Smooth muscle cell (in vitro differentiated cells): ENCODE measurements around the gene EVX2. TPM values are rescaled to one million over a fixed set of nuclear protein-coding genes. Genes with fewer than 3 reads are reported as not detected.

ENCODE experiments used
- DNase-seq: peaks from one replicate; lab custom pipeline; 2025; ENCODE audit not compliant: unreplicated experiment; lab: John Stamatoyannopoulos, UW
- H2AFZ ChIP-seq: fragments of 200-600 bp; sonication (generic); 2 replicates; pipeline ENCODE4 v1.6.0; 2016; ENCODE audit warnings: antibody characterized with exemption, low read depth, mild to moderate bottlenecking
- H3F3A ChIP-seq: fragments of 200-600 bp; sonication (generic); 2 replicates; pipeline ENCODE4 v1.6.0; 2017; ENCODE audit warnings: antibody characterized with exemption, low read depth
- H3K27ac ChIP-seq: fragments of 200-600 bp; sonication (generic); 2 replicates; pipeline ENCODE4 v1.5.1; 2016; ENCODE audit warnings: low read depth, mild to moderate bottlenecking
- H3K27me3 ChIP-seq: fragments of 200-600 bp; sonication (generic); 2 replicates; pipeline ENCODE4 v1.6.1; 2016; ENCODE audit warnings: low read depth, mild to moderate bottlenecking
- H3K36me3 ChIP-seq: fragments of 200-600 bp; sonication (generic); 2 replicates; pipeline ENCODE4 v1.5.1; 2016; ENCODE audit warnings: low read depth
- H3K4me1 ChIP-seq: fragments of 200-600 bp; sonication (generic); 2 replicates; pipeline ENCODE4 v1.5.1; 2016; ENCODE audit warnings: low read depth
- H3K4me2 ChIP-seq: fragments of 200-600 bp; sonication (generic); 2 replicates; pipeline ENCODE4 v1.6.0; 2016; ENCODE audit warnings: mild to moderate bottlenecking
- H3K4me3 ChIP-seq: fragments of 200-600 bp; sonication (generic); 2 replicates; pipeline ENCODE4 v1.5.1; 2016; ENCODE audit warnings: mild to moderate bottlenecking
- H3K79me2 ChIP-seq: fragments of 200-600 bp; sonication (generic); 2 replicates; pipeline ENCODE4 v1.6.0; 2016; ENCODE audit warnings: low read depth, mild to moderate bottlenecking
- H3K9ac ChIP-seq: fragments of 200-600 bp; sonication (generic); 2 replicates; pipeline ENCODE4 v1.6.0; 2016; ENCODE audit warnings: low read depth
- H3K9me3 ChIP-seq: fragments of 200-600 bp; sonication (generic); replicated peaks from 2 replicates; pipeline ENCODE4 v1.5.1; 2016; ENCODE audit warnings: low read depth
- H4K20me1 ChIP-seq: fragments of 200-600 bp; sonication (generic); 2 replicates; pipeline ENCODE4 v1.6.0; 2016; ENCODE audit warnings: low read depth
- WGBS: methylation state at CpG from one replicate; pipeline ENCODE4 v1.1.7; 2016; ENCODE audit warnings: low lambda C conversion rate; 5-methylcytosine and 5-hydroxymethylcytosine counted together
- polyA plus RNA-seq: library from polyadenylated mRNA; unstranded; fragments of >200 nt; fragmentation: Nextera tagmentation; extraction: Ambion mirVana; gene quantifications from 2 replicates; pipeline ENCODE4 v1.2.1, GENCODE V29; 2016
- total RNA-seq: library from RNA; depleted of rRNA; stranded (reverse); fragments of >200 nt; gene quantifications from 2 replicates; pipeline ENCODE4 v1.2.3, GENCODE V29; 2014
- TF ChIP-seq, protein P1 (sequence below): fragments of 200-600 bp; sonication (generic); IDR thresholded peaks from 2 replicates; pipeline ENCODE4 v1.5.1; 2017; ENCODE audit warnings: borderline replicate concordance, mild to moderate bottlenecking, antibody characterized with exemption; ENCODE audit not compliant: insufficient read depth, poor library complexity, severe bottlenecking

Gene EVX2
- total and polyA plus RNA-seq, 2 experiments from 2014 or later: 0.04 TPM; not detected in 1

DNA sequence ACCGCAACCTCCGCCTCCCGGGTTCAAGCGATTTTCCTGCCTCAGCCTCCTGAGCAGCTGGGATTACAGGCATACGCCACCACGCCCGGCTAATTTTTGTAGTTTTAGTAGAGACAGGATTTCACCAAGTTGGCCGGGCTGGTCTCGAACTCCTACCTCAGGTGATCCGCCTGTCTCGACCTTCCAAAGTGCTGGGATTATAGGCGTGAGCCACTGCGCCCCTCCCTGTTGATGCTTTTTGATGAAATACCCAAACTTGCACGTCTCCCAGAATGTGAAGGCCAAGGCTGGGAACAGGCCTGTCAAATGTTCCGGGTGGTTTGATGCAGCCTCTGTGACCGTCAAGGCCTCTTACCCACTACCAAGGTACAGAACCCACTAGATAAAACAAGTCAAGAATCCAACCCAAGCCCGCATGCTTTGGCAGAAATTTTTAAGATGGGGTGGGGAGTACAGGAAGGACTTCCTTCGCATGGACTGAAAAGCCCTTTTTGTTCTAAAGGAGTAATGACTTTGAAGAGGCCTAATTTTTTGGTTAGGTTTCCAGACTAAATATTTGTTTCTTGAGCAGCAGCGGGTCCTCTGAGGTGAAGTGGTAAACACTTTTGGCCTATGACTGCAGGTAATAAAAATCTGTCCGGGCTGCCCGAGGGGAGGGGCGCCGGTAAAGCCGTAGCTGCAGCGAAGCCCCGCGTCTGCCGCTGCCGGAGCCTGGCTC, 3.7 kb upstream of the EVX2 start:
- H3K9ac ChIP-seq: no peak overlapping the region
- no peaks in the 10 kb centered on the region for H4K20me1 ChIP-seq
- no peak for DNase-seq
- no peaks in the 10 kb centered on the region for H3K79me2 ChIP-seq
- peaks cover 27% of the 10 kb centered on the region for H3K4me1 ChIP-seq
- 37% methylated on average over 29 of the region's 29 CpGs for WGBS
- peaks cover 100% of the 10 kb centered on the region for H3K27me3 ChIP-seq
- peak overlapping the region; percentile 85 for H3K4me2 ChIP-seq
- H3K36me3 ChIP-seq: no peaks in the 10 kb centered on the region
- no peak overlapping the region for H3K27ac ChIP-seq
- peak overlapping the region; percentile 71 for H2AFZ ChIP-seq
- H3K9me3 ChIP-seq: no peaks in the 10 kb centered on the region
- peak overlapping the region; percentile 50 for H3K4me3 ChIP-seq
- no peaks in the 10 kb centered on the region for H3F3A ChIP-seq
- TF ChIP-seq, protein P1, sequence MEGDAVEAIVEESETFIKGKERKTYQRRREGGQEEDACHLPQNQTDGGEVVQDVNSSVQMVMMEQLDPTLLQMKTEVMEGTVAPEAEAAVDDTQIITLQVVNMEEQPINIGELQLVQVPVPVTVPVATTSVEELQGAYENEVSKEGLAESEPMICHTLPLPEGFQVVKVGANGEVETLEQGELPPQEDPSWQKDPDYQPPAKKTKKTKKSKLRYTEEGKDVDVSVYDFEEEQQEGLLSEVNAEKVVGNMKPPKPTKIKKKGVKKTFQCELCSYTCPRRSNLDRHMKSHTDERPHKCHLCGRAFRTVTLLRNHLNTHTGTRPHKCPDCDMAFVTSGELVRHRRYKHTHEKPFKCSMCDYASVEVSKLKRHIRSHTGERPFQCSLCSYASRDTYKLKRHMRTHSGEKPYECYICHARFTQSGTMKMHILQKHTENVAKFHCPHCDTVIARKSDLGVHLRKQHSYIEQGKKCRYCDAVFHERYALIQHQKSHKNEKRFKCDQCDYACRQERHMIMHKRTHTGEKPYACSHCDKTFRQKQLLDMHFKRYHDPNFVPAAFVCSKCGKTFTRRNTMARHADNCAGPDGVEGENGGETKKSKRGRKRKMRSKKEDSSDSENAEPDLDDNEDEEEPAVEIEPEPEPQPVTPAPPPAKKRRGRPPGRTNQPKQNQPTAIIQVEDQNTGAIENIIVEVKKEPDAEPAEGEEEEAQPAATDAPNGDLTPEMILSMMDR: no peak

DNA sequence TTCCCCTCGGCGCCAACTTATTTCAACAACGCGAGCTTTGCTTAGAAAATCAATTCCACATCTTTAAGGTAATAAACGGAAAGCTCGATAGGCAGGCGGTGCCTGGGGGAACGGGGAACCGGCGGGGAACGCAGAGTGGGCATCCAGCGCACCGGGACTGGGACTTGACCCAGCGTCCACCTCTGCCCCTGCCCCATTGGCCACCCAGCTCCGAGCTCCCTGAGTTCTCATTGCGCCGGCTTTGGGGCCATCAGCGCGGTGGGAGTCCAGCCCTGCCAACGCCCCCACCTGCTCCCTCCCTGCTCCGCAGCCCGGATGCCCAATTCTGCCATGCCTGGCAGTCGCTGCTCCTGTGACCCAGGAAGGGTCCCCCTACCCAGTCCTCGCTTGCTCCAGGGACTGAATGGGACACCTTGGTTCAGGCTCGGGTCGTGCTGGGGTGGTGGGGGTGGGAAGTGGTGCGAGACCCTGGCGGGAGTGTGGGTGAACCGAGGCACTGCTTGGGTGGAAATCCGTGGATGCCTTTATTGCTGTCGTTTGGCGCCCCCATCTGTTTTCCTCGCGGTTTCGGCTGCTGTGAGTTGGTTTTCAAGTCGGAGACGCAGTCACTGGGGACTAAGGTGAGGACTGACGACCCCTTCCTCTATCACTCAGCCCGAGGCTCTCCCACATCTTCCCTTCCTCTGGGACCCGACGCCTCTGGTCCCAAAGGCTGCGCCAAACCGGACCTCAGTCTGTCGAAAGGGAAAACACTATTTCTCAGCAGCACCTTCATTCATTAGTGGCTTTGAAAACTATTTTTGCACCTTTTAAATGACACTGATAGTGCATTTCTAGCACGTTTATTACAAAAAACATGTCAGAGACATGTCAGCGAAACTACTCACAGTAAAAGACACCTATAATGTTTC, 2.4 kb upstream of the EVX2 start:
- peaks cover 27% of the 10 kb centered on the region for H3K4me1 ChIP-seq
- TF ChIP-seq, protein P1: peak; percentile 52
- no peak overlapping the region for H3K9ac ChIP-seq
- no peak overlapping the region for H3K27ac ChIP-seq
- no peaks in the 10 kb centered on the region for H3F3A ChIP-seq
- no peak overlapping the region for H2AFZ ChIP-seq
- DNase-seq: no peak
- 1% methylated on average over 41 of the region's 46 CpGs for WGBS
- H4K20me1 ChIP-seq: no peaks in the 10 kb centered on the region
- no peaks in the 10 kb centered on the region for H3K79me2 ChIP-seq
- H3K9me3 ChIP-seq: no peaks in the 10 kb centered on the region
- H3K36me3 ChIP-seq: no peaks in the 10 kb centered on the region
- peak overlapping the region; percentile 44 for H3K4me3 ChIP-seq
- peaks cover 100% of the 10 kb centered on the region for H3K27me3 ChIP-seq
- H3K4me2 ChIP-seq: peak overlapping the region; percentile 82

DNA sequence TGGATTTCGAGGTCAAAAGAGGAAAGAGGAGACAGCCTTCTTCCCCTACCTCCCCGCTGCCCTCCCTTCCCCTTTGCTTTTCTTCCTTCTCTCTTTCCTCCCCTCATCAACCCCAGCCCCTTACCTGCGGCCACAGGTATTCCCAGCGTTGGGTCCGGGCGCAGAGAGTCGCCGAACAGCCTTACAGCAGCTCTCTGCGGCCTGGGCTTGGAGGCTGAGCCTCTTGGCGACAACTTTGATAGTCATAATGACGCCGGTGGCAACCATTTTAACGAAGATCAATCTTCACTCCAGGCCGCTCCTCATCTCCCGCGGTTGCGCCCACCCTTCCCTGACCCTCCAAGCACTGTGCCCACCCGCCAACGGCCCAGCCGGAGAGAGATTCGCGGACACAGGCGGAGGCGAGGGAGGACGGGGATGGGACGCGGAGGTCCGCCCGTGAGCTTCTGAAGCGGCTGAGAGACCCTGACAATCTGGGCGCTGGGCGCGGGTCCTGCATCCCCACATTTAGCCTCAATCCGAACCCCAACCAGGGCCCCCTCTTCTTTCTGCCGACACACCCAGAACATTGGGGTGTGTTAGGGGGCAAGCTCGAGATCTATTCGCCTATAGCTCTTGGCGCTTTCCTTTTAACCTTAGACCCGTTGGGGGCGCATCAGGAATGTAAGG, 1.5 kb upstream of the EVX2 start:
- peaks cover 100% of the 10 kb centered on the region for H3K27me3 ChIP-seq
- WGBS: 2% methylated on average over 40 of the region's 40 CpGs
- no peaks in the 10 kb centered on the region for H3K36me3 ChIP-seq
- peaks cover 27% of the 10 kb centered on the region for H3K4me1 ChIP-seq
- no peak overlapping the region for H2AFZ ChIP-seq
- no peaks in the 10 kb centered on the region for H3K79me2 ChIP-seq
- H3K27ac ChIP-seq: no peak overlapping the region
- TF ChIP-seq, protein P1: no peak
- DNase-seq: no peak
- H3K4me2 ChIP-seq: peak overlapping the region; percentile 82
- peak overlapping the region; percentile 44 for H3K4me3 ChIP-seq
- no peaks in the 10 kb centered on the region for H3F3A ChIP-seq
- no peak overlapping the region for H3K9ac ChIP-seq
- no peaks in the 10 kb centered on the region for H3K9me3 ChIP-seq
- no peaks in the 10 kb centered on the region for H4K20me1 ChIP-seq
